ENCODE data around the gene RNF39. TPM values are rescaled to one million over a fixed set of nuclear protein-coding genes. Genes with fewer than 3 reads are reported as not detected.
A peak's percentile ranks its signal among the peaks of the same experiment; 100 is the strongest.

RNF39 gene
- total and polyA plus RNA-seq, 2 of the 4 experiments (the other 2 are of a cell fraction): not detected

- peak; percentile 79 for TF ChIP-seq MAFK (IDR thresholded peaks at IDR 0.05; ENCODE audit: low read depth, low read length)
- TF ChIP-seq, protein P1, sequence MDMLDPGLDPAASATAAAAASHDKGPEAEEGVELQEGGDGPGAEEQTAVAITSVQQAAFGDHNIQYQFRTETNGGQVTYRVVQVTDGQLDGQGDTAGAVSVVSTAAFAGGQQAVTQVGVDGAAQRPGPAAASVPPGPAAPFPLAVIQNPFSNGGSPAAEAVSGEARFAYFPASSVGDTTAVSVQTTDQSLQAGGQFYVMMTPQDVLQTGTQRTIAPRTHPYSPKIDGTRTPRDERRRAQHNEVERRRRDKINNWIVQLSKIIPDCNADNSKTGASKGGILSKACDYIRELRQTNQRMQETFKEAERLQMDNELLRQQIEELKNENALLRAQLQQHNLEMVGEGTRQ (IDR thresholded peaks at IDR 0.05; ENCODE audit: low read depth, low read length): no peak
- no peak for TF ChIP-seq RCOR1 (IDR thresholded peaks at IDR 0.05; ENCODE audit: insufficient replicate concordance, low read length)
- no peak for TF ChIP-seq NFE2L2 (IDR thresholded peaks at IDR 0.05; ENCODE audit: low read depth, low read length)
Observed at GRCh38 chr6:30022189-30022588, 53.4 kb downstream of the RNF39 start.

More at GRCh38 chr6:30022189-30022588, 53.4 kb downstream of the RNF39 start:
- no peak overlapping the region for H3K27ac ChIP-seq (ENCODE audit: insufficient read depth, low read length)
- H3K14ac ChIP-seq (replicated peaks; ENCODE audit: low read depth, low read length): no peak overlapping the region
- no peaks in the 10 kb centered on the region for H3K27me3 ChIP-seq (ENCODE audit: control insufficient read depth, insufficient read depth, low read length)
- in situ Hi-C loops (cut with MboI; ENCODE audit: low sequenced_read_pairs) (loop anchor here (25.0 kb wide), 1 partner anchor 285 kb away; no protein-coding TSS in a partner anchor), intact Hi-C loops (cut with micrococcal nuclease) (loop anchor here (5.0 kb wide), 1 partner anchor 285 kb away; no protein-coding TSS in a partner anchor), dilution Hi-C loops (cut with HindIII; ENCODE audit: low sequenced_read_pairs, unreplicated experiment) (no loop called here)
- H3K56ac ChIP-seq (ENCODE audit: extremely low read depth, insufficient read depth, low read length): no peak overlapping the region
- no peak overlapping the region for H2BK15ac ChIP-seq (ENCODE audit: low read depth, low read length)
- H3K9ac ChIP-seq (ENCODE audit: low read depth, low read length): no peak overlapping the region
- H4K5ac ChIP-seq (ENCODE audit: low read depth, low read length): no peak overlapping the region
- no peak overlapping the region for H4K8ac ChIP-seq (ENCODE audit: low read depth in 2 of 2, low read length in 2 of 2)
- no peak for DNase-seq
- H2BK120ac ChIP-seq (ENCODE audit: low read depth, low read length): no peak overlapping the region
- no TSS peak for BruUV-seq (replicated peaks)
- H4K91ac ChIP-seq (ENCODE audit: insufficient read depth, low read depth, low read length): no peak overlapping the region
- no peak for ATAC-seq (ENCODE audit: low read depth)
- H3K9me1 ChIP-seq (ENCODE audit: insufficient read depth, low read length): no peaks in the 10 kb centered on the region
- H3K4me1 ChIP-seq (ENCODE audit: control insufficient read depth, insufficient read depth, low read length): no peaks in the 10 kb centered on the region
- no peak overlapping the region for H3K23ac ChIP-seq (ENCODE audit: low read depth, low read length)
- ChIA-PET CTCF (interaction anchor here (0.7 kb wide), 2 partner anchors 332 to 1795 kb away, joined by 3 read pairs; no protein-coding TSS in a partner anchor), POLR2A (ENCODE audit: unreplicated experiment) (no interaction called here)
- WGBS, 2 experiments (ENCODE audit: extremely low coverage in 2 of 2, insufficient read length in 1 of 2): no CpG with 5 or more reads among the region's 3 CpGs
- H3K36me3 ChIP-seq (ENCODE audit: control insufficient read depth, insufficient read depth, low read length): no peaks in the 10 kb centered on the region
- H3K9me3 ChIP-seq (ENCODE audit: control insufficient read depth, insufficient read depth, low read length): no peaks in the 10 kb centered on the region
- H3K4ac ChIP-seq (ENCODE audit: low read depth, low read length): no peak overlapping the region
- no peak overlapping the region for H3K4me2 ChIP-seq (ENCODE audit: low read depth, low read length)
- no peak overlapping the region for H2AFZ ChIP-seq (replicated peaks; ENCODE audit: low read length, poor library complexity)
- no peak overlapping the region for H2BK20ac ChIP-seq (ENCODE audit: low read depth, low read length)
- no peak overlapping the region for H2AK9ac ChIP-seq (replicated peaks; ENCODE audit: low read depth, low read length, poor library complexity)
- H4K20me1 ChIP-seq (ENCODE audit: insufficient read depth, low read length): no peaks in the 10 kb centered on the region
- no peak overlapping the region for H3K18ac ChIP-seq (ENCODE audit: low read depth, low read length)
- H3K4me3 ChIP-seq (ENCODE audit: insufficient read depth, low read depth, low read length): no peak overlapping the region
- no peaks in the 10 kb centered on the region for H3K79me1 ChIP-seq (ENCODE audit: low read depth in 1 of 2, low read length in 2 of 2)
- no peak overlapping the region for H2BK5ac ChIP-seq (ENCODE audit: low read depth, low read length, poor library complexity, severe bottlenecking)
- H2AK5ac ChIP-seq (ENCODE audit: low read depth, low read length): no peak overlapping the region
